Effector memory CD4-positive, alpha-beta T cell (primary cell): Measurements from ENCODE around the gene HIP1.
"Not testable (repeated sequence)": the region's sequence is repeated elsewhere in the genome, so short reads cannot be mapped to it uniquely, and the experiment has no call there.

Source experiments
- DNase-seq, 3 donors: peaks; one replicate each; pipeline ENCODE4 v3.0.0-alpha.2; 2020
- H3K27ac ChIP-seq: 2 replicates; pipeline ENCODE4 v1.7.0; 2013; ENCODE audit warnings: mild to moderate bottlenecking, low read length, moderate library complexity; ENCODE audit not compliant: insufficient read depth, poor library complexity, severe bottlenecking
- H3K27me3 ChIP-seq: replicated peaks from 2 replicates; pipeline ENCODE4 v1.7.0; 2013; ENCODE audit warnings: mild to moderate bottlenecking, low read length; ENCODE audit not compliant: insufficient read depth, control insufficient read depth, poor library complexity, severe bottlenecking
- H3K36me3 ChIP-seq: 2 replicates; pipeline ENCODE4 v1.7.0; 2013; ENCODE audit warnings: mild to moderate bottlenecking, low read length, moderate library complexity; ENCODE audit not compliant: control insufficient read depth, insufficient read depth
- H3K4me1 ChIP-seq: 2 replicates; pipeline ENCODE4 v1.7.0; 2013; ENCODE audit warnings: low read length, mild to moderate bottlenecking; ENCODE audit not compliant: control insufficient read depth, insufficient read depth, poor library complexity, severe bottlenecking
- H3K4me3 ChIP-seq: 2 replicates; pipeline ENCODE4 v1.7.0; 2013; ENCODE audit warnings: low read length, low read depth, mild to moderate bottlenecking; ENCODE audit not compliant: insufficient read depth, poor library complexity, severe bottlenecking
- H3K9me3 ChIP-seq: 2 replicates; pipeline ENCODE4 v1.7.0; 2013; ENCODE audit warnings: mild to moderate bottlenecking, low read length, moderate library complexity; ENCODE audit not compliant: control insufficient read depth

Gene HIP1

DNA sequence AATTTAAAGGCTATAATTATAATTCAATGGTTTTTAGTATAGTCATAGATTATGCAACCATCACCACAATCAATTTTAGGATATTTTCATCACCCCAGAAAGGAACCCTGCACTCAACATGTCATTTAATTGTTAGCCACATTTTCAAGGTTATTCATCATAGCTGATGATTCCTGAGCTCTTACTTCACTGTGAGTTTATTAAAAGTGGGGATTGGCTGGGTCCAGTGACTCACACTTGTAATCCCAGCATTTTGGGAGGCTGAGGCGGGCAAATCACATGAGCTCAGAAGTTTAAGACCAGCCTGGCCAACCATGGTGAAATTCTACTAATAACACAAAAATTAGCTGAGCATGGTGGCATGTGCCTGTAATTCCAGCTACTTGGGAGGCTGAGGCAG lies 32.5 kb upstream of the HIP1 start:
- H3K9me3 ChIP-seq = no peaks in the 10 kb centered on the region
- no peaks in the 10 kb centered on the region for H3K27me3 ChIP-seq
- H3K27ac ChIP-seq = no peak overlapping the region
- DNase-seq = no peak
- no peaks in the 10 kb centered on the region for H3K4me1 ChIP-seq
- H3K36me3 ChIP-seq = no peaks in the 10 kb centered on the region
- no peak overlapping the region for H3K4me3 ChIP-seq

GRCh38 chr7:75762350-75762917 lies 23.7 kb upstream of the HIP1 start:
- Histone ChIP-seq H3K4me1 (no peaks in the 10 kb centered on the region), H3K27ac (no peak overlapping the region), H3K9me3 (no peaks in the 10 kb centered on the region), H3K27me3 (no peaks in the 10 kb centered on the region), H3K4me3 (no peak overlapping the region), H3K36me3 (no peaks in the 10 kb centered on the region)
- DNase-seq = no peak

DNA sequence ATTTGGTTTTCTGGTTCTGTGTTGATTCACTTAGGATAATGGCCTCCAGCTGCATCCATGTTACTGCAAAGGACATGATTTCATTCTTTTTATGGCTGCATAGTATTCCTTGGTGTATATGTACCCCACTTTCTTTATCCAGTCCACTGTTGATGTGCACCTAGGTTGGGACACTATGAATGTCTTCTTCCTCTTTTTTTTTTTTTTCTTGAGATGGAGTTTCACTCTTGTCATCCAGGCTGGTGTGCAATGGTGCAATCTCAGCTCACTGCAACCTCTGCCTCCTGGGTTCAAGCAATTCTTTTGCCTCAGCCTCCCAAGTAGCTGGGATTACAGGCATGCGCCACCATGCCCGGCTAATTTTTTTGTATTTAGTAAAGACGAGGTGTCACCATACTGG lies 23.1 kb upstream of the HIP1 start:
- DNase-seq, H3K4me1 ChIP-seq, H3K9me3 ChIP-seq, H3K27ac ChIP-seq, H3K4me3 ChIP-seq, H3K36me3 ChIP-seq, H3K27me3 ChIP-seq: not testable (repeated sequence)

- Histone ChIP-seq H3K9me3 (no peaks in the 10 kb centered on the region), H3K4me3 (no peak overlapping the region), H3K27me3 (no peaks in the 10 kb centered on the region), H3K36me3 (no peaks in the 10 kb centered on the region), H3K4me1 (no peaks in the 10 kb centered on the region), H3K27ac (no peak overlapping the region)
- no peak for DNase-seq
These were observed 19.8 kb upstream of the HIP1 start for GRCh38 chr7:75758491-75758890.

DNA sequence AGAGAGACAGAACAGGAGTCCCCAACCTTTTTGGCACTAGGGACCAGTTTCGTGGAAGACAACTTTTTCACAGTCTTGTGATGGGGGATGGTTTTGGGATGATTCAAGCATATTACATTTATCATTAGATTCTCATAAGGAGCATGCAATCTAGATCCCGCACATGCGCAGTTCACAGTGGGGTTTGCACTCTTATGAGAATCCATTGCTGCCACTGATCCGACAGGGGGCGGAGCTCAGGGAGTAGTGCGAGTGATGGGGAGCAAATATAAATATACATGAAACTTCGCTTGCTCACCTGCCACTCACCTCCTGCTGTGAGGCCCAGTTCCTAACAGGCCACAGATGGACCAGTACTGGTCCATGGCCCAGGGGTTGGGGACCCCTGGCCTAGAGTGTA lies 19.1 kb upstream of the HIP1 start:
- no peaks in the 10 kb centered on the region for H3K9me3 ChIP-seq
- H3K27me3 ChIP-seq = no peaks in the 10 kb centered on the region
- H3K4me3 ChIP-seq = no peak overlapping the region
- DNase-seq = no peak
- H3K4me1 ChIP-seq = no peaks in the 10 kb centered on the region
- no peak overlapping the region for H3K27ac ChIP-seq
- no peaks in the 10 kb centered on the region for H3K36me3 ChIP-seq

GRCh38 chr7:75756991-75757676 lies 18.4 kb upstream of the HIP1 start:
- Histone ChIP-seq H3K27me3 (no peaks in the 10 kb centered on the region), H3K36me3 (no peaks in the 10 kb centered on the region)
- no peak for DNase-seq

DNA sequence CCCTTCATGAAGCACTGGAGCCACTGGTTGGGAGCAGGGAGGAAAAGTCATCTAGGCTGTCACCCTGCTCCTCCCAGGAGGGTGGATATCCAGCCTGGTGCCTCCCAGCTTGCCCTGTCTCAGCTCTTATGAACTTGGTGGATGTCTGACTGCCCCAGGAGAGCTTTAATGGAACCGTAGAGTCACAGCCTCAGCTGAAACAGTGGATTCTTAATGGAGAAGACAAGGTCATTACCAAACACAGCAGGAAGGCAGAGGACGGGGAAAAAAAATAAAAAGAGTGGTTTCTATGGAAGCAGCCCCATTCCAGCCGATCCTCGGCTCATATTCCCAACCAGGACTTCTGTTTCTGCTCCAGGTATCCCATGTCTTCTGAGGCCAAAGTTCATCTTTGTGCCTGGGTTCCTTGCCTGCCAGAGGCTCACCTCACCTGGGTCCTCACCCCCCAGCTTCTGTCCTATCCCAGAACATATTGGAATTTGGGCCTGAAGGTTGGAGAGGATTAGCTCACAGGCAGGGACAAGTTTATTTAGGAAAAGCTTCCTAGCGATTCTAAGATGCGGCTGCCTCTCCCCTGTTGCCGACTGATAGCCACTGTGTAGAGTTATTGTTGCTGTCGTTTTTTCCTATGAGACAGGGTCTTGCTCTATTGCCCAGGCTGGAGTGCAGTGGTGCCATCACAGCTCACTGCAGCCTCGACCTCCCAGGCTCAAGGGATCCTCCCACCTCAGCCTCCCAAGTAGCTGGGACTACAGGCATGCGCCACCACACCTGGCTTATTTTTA lies 17.7 kb upstream of the HIP1 start:
- H3K27me3 ChIP-seq = no peaks in the 10 kb centered on the region
- no peak overlapping the region for H3K4me3 ChIP-seq
- no peaks in the 10 kb centered on the region for H3K36me3 ChIP-seq
- no peak for DNase-seq
- no peaks in the 10 kb centered on the region for H3K9me3 ChIP-seq
- H3K4me1 ChIP-seq = no peaks in the 10 kb centered on the region
- no peak overlapping the region for H3K27ac ChIP-seq

More at GRCh38 chr7:75756991-75757676, 18.4 kb upstream of the HIP1 start:
- no peaks in the 10 kb centered on the region for H3K9me3 ChIP-seq
- no peaks in the 10 kb centered on the region for H3K4me1 ChIP-seq
- H3K4me3 ChIP-seq = no peak overlapping the region
- H3K27ac ChIP-seq = no peak overlapping the region

DNA sequence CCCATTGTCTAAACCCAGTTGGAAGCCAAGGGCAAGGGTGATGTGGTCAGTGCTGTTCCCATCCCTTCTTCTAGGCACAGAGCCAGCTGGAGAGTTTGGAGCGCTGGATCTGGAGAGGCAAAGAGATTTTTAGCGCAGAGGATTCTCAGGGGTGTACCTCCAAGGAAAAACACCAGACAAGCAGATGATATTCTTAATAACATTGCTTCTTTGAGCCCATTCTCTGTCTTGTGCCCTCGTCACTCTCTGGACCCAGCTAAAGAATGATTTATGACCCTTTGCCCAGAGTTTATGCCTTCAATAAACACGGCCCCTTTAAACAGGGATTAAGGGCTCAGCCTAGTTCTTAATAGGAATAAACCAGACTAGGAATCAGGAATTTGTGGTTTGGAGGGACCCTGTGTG lies 4.7 kb upstream of the HIP1 start:
- Histone ChIP-seq H3K9me3 (no peaks in the 10 kb centered on the region), H3K27ac (no peak overlapping the region), H3K4me3 (no peak overlapping the region), H3K4me1 (peaks cover 3% of the 10 kb centered on the region), H3K27me3 (no peaks in the 10 kb centered on the region), H3K36me3 (no peaks in the 10 kb centered on the region)
- DNase-seq = no peak

DNA sequence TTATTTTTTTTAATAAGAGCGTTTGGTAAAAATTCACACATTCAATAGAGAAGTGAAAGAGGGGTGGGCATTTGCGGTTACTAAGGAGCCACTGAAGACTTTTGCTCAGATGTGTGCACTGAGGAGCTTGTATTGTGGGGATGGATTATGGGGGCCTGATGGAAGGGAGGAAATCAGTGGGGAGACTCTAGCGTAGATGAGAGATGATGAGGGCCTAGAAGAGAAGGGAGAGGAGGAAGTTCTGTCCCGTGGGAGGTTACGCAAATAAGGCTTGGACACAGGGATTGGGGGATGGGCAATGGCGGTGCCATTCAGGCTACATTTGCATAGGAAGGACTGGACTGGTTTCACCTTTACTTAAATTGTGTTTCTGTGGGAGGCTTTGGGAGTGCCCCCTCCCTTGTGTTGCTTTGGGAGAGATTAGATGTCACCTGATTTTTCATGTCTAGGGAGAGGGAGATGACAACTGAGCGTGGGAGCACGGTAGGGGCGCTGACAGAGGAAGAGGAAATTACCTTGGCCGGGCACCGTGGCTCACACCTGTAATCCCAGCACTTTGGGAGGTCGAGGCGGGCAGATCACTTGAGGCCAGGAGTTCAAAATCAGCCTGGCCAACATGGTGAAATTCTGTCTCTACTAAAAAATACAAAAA lies 2.2 kb upstream of the HIP1 start:
- no peaks in the 10 kb centered on the region for H3K9me3 ChIP-seq
- no peak for DNase-seq
- H3K4me3 ChIP-seq = no peak overlapping the region
- peaks cover 10% of the 10 kb centered on the region for H3K4me1 ChIP-seq
- no peaks in the 10 kb centered on the region for H3K36me3 ChIP-seq
- no peak overlapping the region for H3K27ac ChIP-seq
- H3K27me3 ChIP-seq = no peaks in the 10 kb centered on the region
